HAP-1 (cell line): ENCODE results near the gene CACNG1.

Source experiments
- DNase-seq, 2 experiments: peaks; one replicate each; pipeline ENCODE4 v3.0.0-alpha.2; 2016 to 2020; ENCODE audit warnings: low spot score in 2 of 2
- H3K27me3 ChIP-seq: fragments of 250-450 bp; sonication (Bioruptor Pico); 2 replicates; pipeline ENCODE4 v1.5.1; 2020; ENCODE audit warnings: low read depth, mild to moderate bottlenecking, moderate library complexity
- H3K36me3 ChIP-seq: fragments of 250-450 bp; sonication (Bioruptor Pico); replicated peaks from 2 replicates; pipeline ENCODE4 v1.5.1; 2020; ENCODE audit warnings: mild to moderate bottlenecking
- H3K4me1 ChIP-seq: fragments of 250-450 bp; sonication (Bioruptor Pico); 2 replicates; pipeline ENCODE4 v1.5.1; 2020; ENCODE audit warnings: mild to moderate bottlenecking
- H3K4me3 ChIP-seq: fragments of 250-450 bp; sonication (Bioruptor Pico); 2 replicates; pipeline ENCODE4 v1.5.1; 2020; ENCODE audit warnings: mild to moderate bottlenecking, moderate library complexity
- H3K9me3 ChIP-seq: fragments of 250-450 bp; sonication (Bioruptor Pico); 2 replicates; pipeline ENCODE4 v1.5.1; 2020; ENCODE audit warnings: mild to moderate bottlenecking, moderate library complexity
- in situ Hi-C: fragments of 300-500 bp; cut with MboI; formaldehyde crosslinking; loops from 3 replicates; pipeline ENCODE4 v1.14.3; 2020; ENCODE audit warnings: low sequenced_read_pairs, inconsistent platforms, mixed read lengths

Gene CACNG1

GRCh38 chr17:67050471-67051154 lies 6.3 kb downstream of the CACNG1 start:
- Histone ChIP-seq H3K4me1 (no peaks in the 10 kb centered on the region), H3K9me3 (peaks cover 8% of the 10 kb centered on the region; the same call in 1 of the 2 replicates), H3K36me3 (no peaks in the 10 kb centered on the region), H3K27me3 (no peaks in the 10 kb centered on the region), H3K4me3 (no peak overlapping the region)
- no peak for DNase-seq
- in situ Hi-C loops = no loop called here

- DNase-seq = no peak
- H3K4me3 ChIP-seq = no peak overlapping the region
- no peaks in the 10 kb centered on the region for H3K27me3 ChIP-seq
- H3K4me1 ChIP-seq = no peaks in the 10 kb centered on the region
- peaks cover 8% of the 10 kb centered on the region; the same call in 1 of the 2 replicates for H3K9me3 ChIP-seq
- no peaks in the 10 kb centered on the region for H3K36me3 ChIP-seq
- in situ Hi-C loops = no loop called here
Observed at GRCh38 chr17:67051155-67051538, 6.8 kb downstream of the CACNG1 start.

- Histone ChIP-seq H3K27me3 (no peaks in the 10 kb centered on the region), H3K9me3 (peaks cover 8% of the 10 kb centered on the region; the same call in 1 of the 2 replicates), H3K4me1 (no peaks in the 10 kb centered on the region), H3K4me3 (no peak overlapping the region), H3K36me3 (no peaks in the 10 kb centered on the region)
- DNase-seq = no peak
- in situ Hi-C loops = no loop called here
Observed at GRCh38 chr17:67051837-67052236, 7.5 kb downstream of the CACNG1 start.

- in situ Hi-C loops = no loop called here
Observed at GRCh38 chr17:67052720-67053437, 8.5 kb downstream of the CACNG1 start.

GRCh38 chr17:67053438-67054000 lies 9.2 kb downstream of the CACNG1 start:
- peaks cover 8% of the 10 kb centered on the region; the same call in 1 of the 2 replicates for H3K9me3 ChIP-seq
- no peak for DNase-seq
- in situ Hi-C loops = no loop called here
- H3K27me3 ChIP-seq = no peaks in the 10 kb centered on the region
- H3K36me3 ChIP-seq = no peaks in the 10 kb centered on the region
- no peaks in the 10 kb centered on the region for H3K4me1 ChIP-seq
- H3K4me3 ChIP-seq = no peak overlapping the region

More at GRCh38 chr17:67052720-67053437, 8.5 kb downstream of the CACNG1 start:
- Histone ChIP-seq H3K36me3 (no peaks in the 10 kb centered on the region), H3K4me1 (no peaks in the 10 kb centered on the region), H3K9me3 (peaks cover 8% of the 10 kb centered on the region; the same call in 1 of the 2 replicates), H3K27me3 (no peaks in the 10 kb centered on the region), H3K4me3 (no peak overlapping the region)
- no peak for DNase-seq

- no peaks in the 10 kb centered on the region for H3K4me1 ChIP-seq
- in situ Hi-C loops = no loop called here
- H3K4me3 ChIP-seq = no peak overlapping the region
- H3K27me3 ChIP-seq = no peaks in the 10 kb centered on the region
- no peaks in the 10 kb centered on the region for H3K36me3 ChIP-seq
- no peak for DNase-seq
- peaks cover 4% of the 10 kb centered on the region; the same call in 1 of the 2 replicates for H3K9me3 ChIP-seq
Observed at GRCh38 chr17:67054011-67054591, 9.7 kb downstream of the CACNG1 start.

- in situ Hi-C loops = no loop called here
- no peak overlapping the region for H3K4me3 ChIP-seq
- DNase-seq = no peak
- no peaks in the 10 kb centered on the region for H3K27me3 ChIP-seq
- no peaks in the 10 kb centered on the region for H3K4me1 ChIP-seq
- H3K9me3 ChIP-seq = no peaks in the 10 kb centered on the region
- no peaks in the 10 kb centered on the region for H3K36me3 ChIP-seq
Observed at GRCh38 chr17:67054608-67055007, 10.3 kb downstream of the CACNG1 start.

- in situ Hi-C loops = no loop called here
- Histone ChIP-seq H3K4me3 (no peak overlapping the region), H3K4me1 (no peaks in the 10 kb centered on the region), H3K9me3 (no peaks in the 10 kb centered on the region), H3K36me3 (no peaks in the 10 kb centered on the region), H3K27me3 (no peaks in the 10 kb centered on the region)
- DNase-seq = no peak
Observed at GRCh38 chr17:67055041-67055443, 10.7 kb downstream of the CACNG1 start.

GRCh38 chr17:67055811-67056745 lies 11.7 kb downstream of the CACNG1 start:
- Histone ChIP-seq H3K27me3 (no peaks in the 10 kb centered on the region), H3K36me3 (no peaks in the 10 kb centered on the region), H3K4me1 (no peaks in the 10 kb centered on the region), H3K4me3 (no peak overlapping the region), H3K9me3 (no peaks in the 10 kb centered on the region)
- in situ Hi-C loops = no loop called here
- no peak for DNase-seq

- no peaks in the 10 kb centered on the region for H3K27me3 ChIP-seq
- no peak overlapping the region for H3K4me3 ChIP-seq
- no peaks in the 10 kb centered on the region for H3K36me3 ChIP-seq
- in situ Hi-C loops = no loop called here
- H3K9me3 ChIP-seq = no peaks in the 10 kb centered on the region
- H3K4me1 ChIP-seq = no peaks in the 10 kb centered on the region
- DNase-seq = no peak
Observed at GRCh38 chr17:67056746-67057490, 12.6 kb downstream of the CACNG1 start.

GRCh38 chr17:67058036-67058435 lies 13.7 kb downstream of the CACNG1 start:
- Histone ChIP-seq H3K4me1 (no peaks in the 10 kb centered on the region), H3K27me3 (no peaks in the 10 kb centered on the region), H3K4me3 (no peak overlapping the region), H3K36me3 (no peaks in the 10 kb centered on the region), H3K9me3 (no peaks in the 10 kb centered on the region)
- no peak for DNase-seq
- in situ Hi-C loops = no loop called here

- Histone ChIP-seq H3K27me3 (no peaks in the 10 kb centered on the region), H3K4me1 (no peaks in the 10 kb centered on the region), H3K9me3 (no peaks in the 10 kb centered on the region), H3K36me3 (no peaks in the 10 kb centered on the region), H3K4me3 (no peak overlapping the region)
- DNase-seq = no peak
- in situ Hi-C loops = no loop called here
Observed at GRCh38 chr17:67059372-67059771, 15.0 kb downstream of the CACNG1 start.

GRCh38 chr17:67063141-67063540 lies 18.8 kb downstream of the CACNG1 start:
- Histone ChIP-seq H3K4me1 (no peaks in the 10 kb centered on the region), H3K4me3 (no peak overlapping the region), H3K9me3 (no peaks in the 10 kb centered on the region), H3K36me3 (no peaks in the 10 kb centered on the region), H3K27me3 (no peaks in the 10 kb centered on the region)
- no peak for DNase-seq
- in situ Hi-C loops = no loop called here
